ENCODE data around the gene S100A5.
A peak's percentile ranks its signal among the peaks of the same experiment; 100 is the strongest.

S100A5 gene

GRCh38 chr1:153553830-153554541 is 13.3 kb upstream of the S100A5 start:
- H3K27ac ChIP-seq (ENCODE audit: low read depth, low read length): no peak overlapping the region

GRCh38 chr1:153553096-153553495 is 12.4 kb upstream of the S100A5 start:
- peak overlapping the region; percentile 50 for H3K23ac ChIP-seq (ENCODE audit: low read length)
- H3K79me1 ChIP-seq (ENCODE audit: low read length): no peaks in the 10 kb centered on the region
- H4K5ac ChIP-seq (ENCODE audit: low read length): no peak overlapping the region
- H3K27ac ChIP-seq (ENCODE audit: low read depth, low read length): no peak overlapping the region
- no peaks in the 10 kb centered on the region for H3K79me2 ChIP-seq (ENCODE audit: control insufficient read depth, insufficient read depth, low read length)
- no peaks in the 10 kb centered on the region for H3K27me3 ChIP-seq (ENCODE audit: insufficient read depth, low read length, poor library complexity)
- WGBS (ENCODE audit: extremely low coverage, insufficient coverage, low lambda C conversion rate): no CpG with 5 or more reads among the region's 12 CpGs
- no peak overlapping the region for H4K8ac ChIP-seq (ENCODE audit: low read depth, low read length)
- H2BK5ac ChIP-seq (ENCODE audit: low read length): no peak overlapping the region
- DNase-seq: no peak
- H3K4me1 ChIP-seq (ENCODE audit: control insufficient read depth, low read depth, low read length): peaks cover 3% of the 10 kb centered on the region
- no peak overlapping the region for H2BK15ac ChIP-seq (replicated peaks; ENCODE audit: low read depth)
- no peak overlapping the region for H3K9ac ChIP-seq (ENCODE audit: low read length)
- H3K56ac ChIP-seq (ENCODE audit: low read length): no peak overlapping the region
- H3K4ac ChIP-seq (ENCODE audit: low read depth, low read length): no peak overlapping the region
- H3K4me2 ChIP-seq (ENCODE audit: low read length): no peak overlapping the region
- no peak overlapping the region for H2BK120ac ChIP-seq (ENCODE audit: low read depth, low read length)
- H3K4me3 ChIP-seq (ENCODE audit: low read length): no peak overlapping the region
- no peak overlapping the region for H2AK5ac ChIP-seq (ENCODE audit: low read length)
- H3K18ac ChIP-seq (ENCODE audit: low read length): no peak overlapping the region
- no peaks in the 10 kb centered on the region for H3K36me3 ChIP-seq (ENCODE audit: control insufficient read depth, insufficient read depth, low read length)

More at GRCh38 chr1:153553830-153554541, 13.3 kb upstream of the S100A5 start:
- Histone ChIP-seq H3K79me2 (ENCODE audit: control insufficient read depth, insufficient read depth, low read length) (no peaks in the 10 kb centered on the region), H3K4me1 (ENCODE audit: control insufficient read depth, low read depth, low read length) (peaks cover 3% of the 10 kb centered on the region), H3K4me3 (ENCODE audit: low read length) (no peak overlapping the region), H2BK5ac (ENCODE audit: low read length) (no peak overlapping the region), H3K79me1 (ENCODE audit: low read length) (no peaks in the 10 kb centered on the region), H3K27me3 (ENCODE audit: insufficient read depth, low read length, poor library complexity) (no peaks in the 10 kb centered on the region), H3K18ac (ENCODE audit: low read length) (no peak overlapping the region), H3K4ac (ENCODE audit: low read depth, low read length) (no peak overlapping the region), H3K9ac (ENCODE audit: low read length) (no peak overlapping the region), H3K23ac (ENCODE audit: low read length) (no peak overlapping the region), H2BK15ac (replicated peaks; ENCODE audit: low read depth) (no peak overlapping the region), H3K4me2 (ENCODE audit: low read length) (no peak overlapping the region), H4K8ac (ENCODE audit: low read depth, low read length) (no peak overlapping the region), H4K5ac (ENCODE audit: low read length) (no peak overlapping the region), H3K36me3 (ENCODE audit: control insufficient read depth, insufficient read depth, low read length) (no peaks in the 10 kb centered on the region), H3K56ac (ENCODE audit: low read length) (no peak overlapping the region), H2AK5ac (ENCODE audit: low read length) (no peak overlapping the region), H2BK120ac (ENCODE audit: low read depth, low read length) (no peak overlapping the region)
- no CpG with 5 or more reads among the region's 2 CpGs for WGBS (ENCODE audit: extremely low coverage, insufficient coverage, low lambda C conversion rate)
- no peak for DNase-seq

- Histone ChIP-seq H3K9ac (ENCODE audit: low read length) (no peak overlapping the region), H3K79me1 (ENCODE audit: low read length) (no peaks in the 10 kb centered on the region), H3K27ac (ENCODE audit: low read depth, low read length) (no peak overlapping the region), H3K4ac (ENCODE audit: low read depth, low read length) (no peak overlapping the region), H3K36me3 (ENCODE audit: control insufficient read depth, insufficient read depth, low read length) (no peaks in the 10 kb centered on the region), H2BK15ac (replicated peaks; ENCODE audit: low read depth) (no peak overlapping the region), H3K4me1 (ENCODE audit: control insufficient read depth, low read depth, low read length) (peaks cover 3% of the 10 kb centered on the region), H2BK5ac (ENCODE audit: low read length) (no peak overlapping the region), H4K5ac (ENCODE audit: low read length) (no peak overlapping the region), H3K27me3 (ENCODE audit: insufficient read depth, low read length, poor library complexity) (no peaks in the 10 kb centered on the region), H3K56ac (ENCODE audit: low read length) (no peak overlapping the region), H3K23ac (ENCODE audit: low read length) (no peak overlapping the region), H2BK120ac (ENCODE audit: low read depth, low read length) (no peak overlapping the region), H3K18ac (ENCODE audit: low read length) (no peak overlapping the region), H3K4me3 (ENCODE audit: low read length) (no peak overlapping the region), H4K8ac (ENCODE audit: low read depth, low read length) (no peak overlapping the region), H2AK5ac (ENCODE audit: low read length) (no peak overlapping the region), H3K79me2 (ENCODE audit: control insufficient read depth, insufficient read depth, low read length) (no peaks in the 10 kb centered on the region), H3K4me2 (ENCODE audit: low read length) (no peak overlapping the region)
- WGBS (ENCODE audit: extremely low coverage, insufficient coverage, low lambda C conversion rate): no CpG with 5 or more reads among the region's 8 CpGs
- no peak for DNase-seq
These were observed 11.6 kb upstream of the S100A5 start for GRCh38 chr1:153552335-153552734.

GRCh38 chr1:153550827-153551500 is 10.2 kb upstream of the S100A5 start:
- Histone ChIP-seq H3K4me3 (ENCODE audit: low read length) (no peak overlapping the region), H2BK15ac (replicated peaks; ENCODE audit: low read depth) (no peak overlapping the region), H3K27ac (ENCODE audit: low read depth, low read length) (no peak overlapping the region), H3K18ac (ENCODE audit: low read length) (no peak overlapping the region), H3K56ac (ENCODE audit: low read length) (no peak overlapping the region), H3K23ac (ENCODE audit: low read length) (no peak overlapping the region), H4K5ac (ENCODE audit: low read length) (no peak overlapping the region), H2BK5ac (ENCODE audit: low read length) (no peak overlapping the region), H2AK5ac (ENCODE audit: low read length) (no peak overlapping the region), H3K4me2 (ENCODE audit: low read length) (no peak overlapping the region), H3K79me1 (ENCODE audit: low read length) (no peaks in the 10 kb centered on the region), H3K4me1 (ENCODE audit: control insufficient read depth, low read depth, low read length) (peaks cover 3% of the 10 kb centered on the region), H3K9ac (ENCODE audit: low read length) (no peak overlapping the region), H2BK120ac (ENCODE audit: low read depth, low read length) (no peak overlapping the region), H3K36me3 (ENCODE audit: control insufficient read depth, insufficient read depth, low read length) (no peaks in the 10 kb centered on the region), H3K79me2 (ENCODE audit: control insufficient read depth, insufficient read depth, low read length) (no peaks in the 10 kb centered on the region), H3K27me3 (ENCODE audit: insufficient read depth, low read length, poor library complexity) (no peaks in the 10 kb centered on the region), H3K4ac (ENCODE audit: low read depth, low read length) (no peak overlapping the region), H4K8ac (ENCODE audit: low read depth, low read length) (no peak overlapping the region)
- WGBS (ENCODE audit: extremely low coverage, insufficient coverage, low lambda C conversion rate): no CpG with 5 or more reads among the region's 10 CpGs
- no peak for DNase-seq

GRCh38 chr1:153550398-153550758 is 9.6 kb upstream of the S100A5 start:
- Histone ChIP-seq H3K79me1 (ENCODE audit: low read length) (no peaks in the 10 kb centered on the region), H2BK5ac (ENCODE audit: low read length) (no peak overlapping the region), H3K79me2 (ENCODE audit: control insufficient read depth, insufficient read depth, low read length) (no peaks in the 10 kb centered on the region), H3K56ac (ENCODE audit: low read length) (no peak overlapping the region), H2AK5ac (ENCODE audit: low read length) (no peak overlapping the region), H3K4me2 (ENCODE audit: low read length) (no peak overlapping the region), H2BK120ac (ENCODE audit: low read depth, low read length) (no peak overlapping the region), H3K18ac (ENCODE audit: low read length) (no peak overlapping the region), H3K27ac (ENCODE audit: low read depth, low read length) (no peak overlapping the region), H4K8ac (ENCODE audit: low read depth, low read length) (no peak overlapping the region), H3K4me3 (ENCODE audit: low read length) (no peak overlapping the region), H4K5ac (ENCODE audit: low read length) (no peak overlapping the region), H3K27me3 (ENCODE audit: insufficient read depth, low read length, poor library complexity) (no peaks in the 10 kb centered on the region), H3K4ac (ENCODE audit: low read depth, low read length) (no peak overlapping the region), H3K9ac (ENCODE audit: low read length) (no peak overlapping the region), H3K36me3 (ENCODE audit: control insufficient read depth, insufficient read depth, low read length) (no peaks in the 10 kb centered on the region), H3K4me1 (ENCODE audit: control insufficient read depth, low read depth, low read length) (peaks cover 6% of the 10 kb centered on the region), H2BK15ac (replicated peaks; ENCODE audit: low read depth) (no peak overlapping the region), H3K23ac (ENCODE audit: low read length) (no peak overlapping the region)
- no CpG with 5 or more reads among the region's 4 CpGs for WGBS (ENCODE audit: extremely low coverage, insufficient coverage, low lambda C conversion rate)
- no peak for DNase-seq
